ENCODE data around the gene CD47. TPM values are rescaled to one million over a fixed set of nuclear protein-coding genes. Genes with fewer than 3 reads are reported as not detected.

Gene CD47
- total RNA-seq, 2 experiments from 2014 or later: 84.7 to 85.2 TPM

GRCh38 chr3:108089579-108089978 lies 1.3 kb downstream of the CD47 start:
- Mint-ChIP-seq H3K4me3 (peak overlapping the region; percentile 97), H3K9me3 (peaks cover 3% of the 10 kb centered on the region), H3K36me3 (peaks cover 22% of the 10 kb centered on the region), H3K27ac (peak overlapping the region; percentile 99), H3K27me3 (no peaks in the 10 kb centered on the region), H3K4me1 (peaks cover 29% of the 10 kb centered on the region)
- DNase-seq: no peak

- Mint-ChIP-seq H3K9me3 (peaks cover 3% of the 10 kb centered on the region), H3K4me1 (peaks cover 29% of the 10 kb centered on the region), H3K36me3 (peaks cover 22% of the 10 kb centered on the region), H3K27ac (peak overlapping the region; percentile 44), H3K27me3 (no peaks in the 10 kb centered on the region), H3K4me3 (peak overlapping the region; percentile 56)
- DNase-seq: peak; percentile 47
Observed at GRCh38 chr3:108088697-108089096, 2.1 kb downstream of the CD47 start.

- DNase-seq: no peak
- Mint-ChIP-seq H3K27ac (no peak overlapping the region), H3K27me3 (no peaks in the 10 kb centered on the region), H3K4me1 (peaks cover 25% of the 10 kb centered on the region), H3K4me3 (no peak overlapping the region), H3K9me3 (peaks cover 3% of the 10 kb centered on the region), H3K36me3 (peaks cover 22% of the 10 kb centered on the region)
Observed at GRCh38 chr3:108088146-108088545, 2.7 kb downstream of the CD47 start.

GRCh38 chr3:108086653-108087052 lies 4.2 kb downstream of the CD47 start:
- no peaks in the 10 kb centered on the region for H3K27me3 Mint-ChIP-seq
- H3K36me3 Mint-ChIP-seq: peaks cover 14% of the 10 kb centered on the region
- H3K4me1 Mint-ChIP-seq: peaks cover 22% of the 10 kb centered on the region
- no peak for DNase-seq
- H3K4me3 Mint-ChIP-seq: no peak overlapping the region
- peaks cover 2% of the 10 kb centered on the region for H3K9me3 Mint-ChIP-seq
- no peak overlapping the region for H3K27ac Mint-ChIP-seq

GRCh38 chr3:108085810-108086350 lies 5.0 kb downstream of the CD47 start:
- peaks cover 28% of the 10 kb centered on the region for H3K4me1 Mint-ChIP-seq
- no peak for DNase-seq
- H3K36me3 Mint-ChIP-seq: peaks cover 13% of the 10 kb centered on the region
- no peak overlapping the region for H3K27ac Mint-ChIP-seq
- no peaks in the 10 kb centered on the region for H3K27me3 Mint-ChIP-seq
- H3K4me3 Mint-ChIP-seq: no peak overlapping the region
- H3K9me3 Mint-ChIP-seq: no peaks in the 10 kb centered on the region

- Mint-ChIP-seq H3K4me3 (no peak overlapping the region), H3K27ac (no peak overlapping the region), H3K4me1 (peaks cover 32% of the 10 kb centered on the region), H3K9me3 (no peaks in the 10 kb centered on the region), H3K36me3 (peaks cover 12% of the 10 kb centered on the region), H3K27me3 (no peaks in the 10 kb centered on the region)
- DNase-seq: no peak
Observed at GRCh38 chr3:108085370-108085769, 5.5 kb downstream of the CD47 start.

GRCh38 chr3:108079877-108080276 lies 11.0 kb downstream of the CD47 start:
- peaks cover 61% of the 10 kb centered on the region for H3K4me1 Mint-ChIP-seq
- H3K4me3 Mint-ChIP-seq: no peak overlapping the region
- peaks cover 36% of the 10 kb centered on the region for H3K36me3 Mint-ChIP-seq
- H3K9me3 Mint-ChIP-seq: no peaks in the 10 kb centered on the region
- DNase-seq: no peak
- H3K27me3 Mint-ChIP-seq: no peaks in the 10 kb centered on the region
- peak overlapping the region; percentile 32 for H3K27ac Mint-ChIP-seq

- H3K27me3 Mint-ChIP-seq: no peaks in the 10 kb centered on the region
- H3K9me3 Mint-ChIP-seq: no peaks in the 10 kb centered on the region
- H3K36me3 Mint-ChIP-seq: peaks cover 39% of the 10 kb centered on the region
- peaks cover 65% of the 10 kb centered on the region for H3K4me1 Mint-ChIP-seq
- no peak overlapping the region for H3K4me3 Mint-ChIP-seq
- DNase-seq: no peak
- H3K27ac Mint-ChIP-seq: peak overlapping the region; percentile 51
Observed at GRCh38 chr3:108079043-108079442, 11.8 kb downstream of the CD47 start.

GRCh38 chr3:108076564-108076963 lies 14.3 kb downstream of the CD47 start:
- Mint-ChIP-seq H3K36me3 (peaks cover 59% of the 10 kb centered on the region), H3K4me3 (no peak overlapping the region), H3K27me3 (no peaks in the 10 kb centered on the region), H3K4me1 (peaks cover 73% of the 10 kb centered on the region), H3K9me3 (no peaks in the 10 kb centered on the region), H3K27ac (no peak overlapping the region)
- DNase-seq: no peak

GRCh38 chr3:108073764-108074431 lies 16.9 kb downstream of the CD47 start:
- H3K4me3 Mint-ChIP-seq: no peak overlapping the region
- peak overlapping the region; percentile 5 for H3K27ac Mint-ChIP-seq
- DNase-seq: no peak
- H3K4me1 Mint-ChIP-seq: peaks cover 70% of the 10 kb centered on the region
- H3K36me3 Mint-ChIP-seq: peaks cover 64% of the 10 kb centered on the region
- no peaks in the 10 kb centered on the region for H3K27me3 Mint-ChIP-seq
- no peaks in the 10 kb centered on the region for H3K9me3 Mint-ChIP-seq

GRCh38 chr3:108071368-108071767 lies 19.5 kb downstream of the CD47 start:
- Mint-ChIP-seq H3K4me3 (no peak overlapping the region), H3K27ac (peak overlapping the region; percentile 65), H3K36me3 (peaks cover 56% of the 10 kb centered on the region)

GRCh38 chr3:108070356-108070755 lies 20.5 kb downstream of the CD47 start:
- Mint-ChIP-seq H3K27me3 (no peaks in the 10 kb centered on the region), H3K27ac (peak overlapping the region; percentile 34), H3K36me3 (peaks cover 59% of the 10 kb centered on the region), H3K4me3 (no peak overlapping the region), H3K4me1 (peaks cover 78% of the 10 kb centered on the region), H3K9me3 (no peaks in the 10 kb centered on the region)
- no peak for DNase-seq

More at GRCh38 chr3:108071368-108071767, 19.5 kb downstream of the CD47 start:
- Mint-ChIP-seq H3K4me1 (peaks cover 75% of the 10 kb centered on the region), H3K27me3 (no peaks in the 10 kb centered on the region), H3K9me3 (no peaks in the 10 kb centered on the region)
- DNase-seq: no peak

GRCh38 chr3:108067768-108068167 lies 23.1 kb downstream of the CD47 start:
- H3K4me3 Mint-ChIP-seq: no peak overlapping the region
- H3K27ac Mint-ChIP-seq: no peak overlapping the region

GRCh38 chr3:108065096-108065495 lies 25.7 kb downstream of the CD47 start:
- DNase-seq: no peak
- Mint-ChIP-seq H3K4me3 (no peak overlapping the region), H3K36me3 (peaks cover 56% of the 10 kb centered on the region), H3K27ac (no peak overlapping the region), H3K9me3 (no peaks in the 10 kb centered on the region), H3K4me1 (peaks cover 61% of the 10 kb centered on the region), H3K27me3 (no peaks in the 10 kb centered on the region)

More at GRCh38 chr3:108067768-108068167, 23.1 kb downstream of the CD47 start:
- Mint-ChIP-seq H3K36me3 (peaks cover 60% of the 10 kb centered on the region), H3K4me1 (peaks cover 75% of the 10 kb centered on the region), H3K9me3 (no peaks in the 10 kb centered on the region), H3K27me3 (no peaks in the 10 kb centered on the region)
- no peak for DNase-seq

- Mint-ChIP-seq H3K4me1 (peaks cover 58% of the 10 kb centered on the region), H3K36me3 (peaks cover 56% of the 10 kb centered on the region), H3K9me3 (no peaks in the 10 kb centered on the region), H3K27ac (peak overlapping the region; percentile 17), H3K27me3 (no peaks in the 10 kb centered on the region), H3K4me3 (no peak overlapping the region)
- no peak for DNase-seq
Observed at GRCh38 chr3:108064293-108064887, 26.4 kb downstream of the CD47 start.

GRCh38 chr3:108062051-108062450 lies 28.8 kb downstream of the CD47 start:
- peaks cover 43% of the 10 kb centered on the region for H3K4me1 Mint-ChIP-seq
- H3K27ac Mint-ChIP-seq: peak overlapping the region; percentile 23
- no peaks in the 10 kb centered on the region for H3K27me3 Mint-ChIP-seq
- no peak for DNase-seq
- peaks cover 62% of the 10 kb centered on the region for H3K36me3 Mint-ChIP-seq
- no peaks in the 10 kb centered on the region for H3K9me3 Mint-ChIP-seq
- H3K4me3 Mint-ChIP-seq: no peak overlapping the region

Data from activated naive CD8-positive, alpha-beta T cell treated with anti-CD3 and anti-CD28 coated beads for 36 hours (primary cell).